Activated T-cell treated with anti-CD3 and anti-CD28 coated beads, Interleukin-2, amount 50 U/mL, for 72 hours (primary cell): ENCODE results near the gene TMEM106B. TPM values are rescaled to one million over a fixed set of nuclear protein-coding genes. Genes with fewer than 3 reads are reported as not detected.

Experiments
- ATAC-seq, 2 donors: fragments of 150-1000 bp; cut with Tn5 transposase; replicated peaks in 1 of 2; 2 replicates each; pipeline ENCODE4 v1.10.0; 2021; ENCODE audit warnings: moderate library complexity in 2 of 2, mild to moderate bottlenecking in 1 of 2
- DNase-seq, 2 donors: peaks; one replicate each; pipeline ENCODE4 v3.0.0; 2021 to 2022; ENCODE audit warnings: mixed read lengths in 1 of 2
- H3K27ac Mint-ChIP-seq: one replicate; pipeline ENCODE4 v1.8.0; 2022; ENCODE audit warnings: mild to moderate bottlenecking, moderate library complexity, mixed read lengths
- H3K27me3 Mint-ChIP-seq: one replicate; pipeline ENCODE4 v1.8.0; 2022; ENCODE audit warnings: low read depth, mixed read lengths
- H3K36me3 Mint-ChIP-seq, 2 donors: one replicate each; pipeline ENCODE4 v1.8.0; 2022; ENCODE audit warnings: mixed read lengths in 2 of 2, mild to moderate bottlenecking in 1 of 2; ENCODE audit not compliant: insufficient read depth in 2 of 2
- H3K4me1 Mint-ChIP-seq: one replicate; pipeline ENCODE4 v1.8.0; 2022; ENCODE audit warnings: low read depth, mixed read lengths
- H3K4me3 Mint-ChIP-seq, 2 donors: one replicate each; pipeline ENCODE4 v1.8.0; 2022; ENCODE audit warnings: mild to moderate bottlenecking in 2 of 2, mixed read lengths in 2 of 2, moderate library complexity in 2 of 2
- H3K9me3 Mint-ChIP-seq, 2 donors: one replicate each; pipeline ENCODE4 v1.8.0; 2022; ENCODE audit warnings: mixed read lengths in 2 of 2
- total RNA-seq, 2 donors: library from RNA; stranded (reverse); gene quantifications; one replicate each; pipeline ENCODE4 v1.2.3, GENCODE V29; 2022

The TMEM106B gene
- total RNA-seq, 2 donors from 2014 or later, result 30.5 to 31.6 TPM

DNA sequence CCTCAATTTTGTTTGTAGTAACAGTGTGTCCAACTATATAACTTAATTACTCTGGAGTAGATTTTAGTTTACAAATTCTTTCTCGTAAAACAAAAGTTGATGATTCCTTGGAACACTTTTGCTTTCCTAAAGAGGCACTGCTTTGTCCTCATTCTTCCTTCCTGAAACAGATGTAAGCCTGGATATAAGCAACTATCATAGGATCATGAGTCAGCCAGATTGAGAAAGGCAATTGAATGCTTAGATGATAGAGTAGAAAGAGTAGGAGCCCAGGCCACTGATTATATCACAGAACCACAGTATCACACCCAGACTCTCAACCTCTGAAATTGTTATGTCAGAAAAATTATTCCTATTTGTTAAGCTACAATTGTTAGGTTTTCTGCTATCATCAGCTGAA, 69.9 kb downstream of the TMEM106B start:
- Mint-ChIP-seq H3K36me3 (peaks cover 7 to 8% of the 10 kb centered on the region in 2 donors), H3K4me3 (no peak overlapping the region), H3K9me3 (peaks cover 5 to 6% of the 10 kb centered on the region in 2 donors), H3K4me1 (peaks cover 10% of the 10 kb centered on the region), H3K27ac (no peak overlapping the region), H3K27me3 (peaks cover 6% of the 10 kb centered on the region)
- ATAC-seq, result no peak
- DNase-seq, result no peak

DNA sequence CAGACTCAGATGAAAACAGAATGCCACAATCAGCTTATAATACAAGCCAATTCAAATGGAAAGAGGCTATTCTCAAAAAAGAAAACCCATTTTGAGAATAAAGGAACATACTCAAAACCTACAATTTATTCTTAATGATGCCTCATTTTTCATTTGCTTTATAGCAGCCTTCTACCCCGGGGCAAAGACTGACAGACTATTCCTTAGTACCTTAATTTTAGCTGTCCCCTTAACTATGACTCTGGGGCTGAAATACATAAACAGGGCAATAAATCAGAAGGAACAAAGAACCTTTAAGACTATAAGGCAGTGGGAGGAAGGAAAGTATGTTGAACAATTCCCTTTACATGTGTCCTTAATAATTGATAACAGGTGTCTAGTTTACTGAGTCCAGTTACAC, 76.8 kb downstream of the TMEM106B start:
- ATAC-seq (no peak), DNase-seq (no peak)
- peaks cover 0 to 9% of the 10 kb centered on the region in 2 donors for H3K36me3 Mint-ChIP-seq
- H3K27me3 Mint-ChIP-seq, result no peaks in the 10 kb centered on the region
- H3K9me3 Mint-ChIP-seq, result peaks cover 0 to 2% of the 10 kb centered on the region in 2 donors
- no peaks in the 10 kb centered on the region for H3K4me1 Mint-ChIP-seq
- no peak overlapping the region for H3K4me3 Mint-ChIP-seq
- H3K27ac Mint-ChIP-seq, result no peak overlapping the region

GRCh38 chr7:12289996-12290395, 78.9 kb downstream of the TMEM106B start:
- DNase-seq (no peak), ATAC-seq (no peak)
- Mint-ChIP-seq H3K4me3 (no peak overlapping the region), H3K27ac (no peak overlapping the region), H3K27me3 (no peaks in the 10 kb centered on the region), H3K36me3 (peaks cover 0 to 9% of the 10 kb centered on the region in 2 donors), H3K4me1 (no peaks in the 10 kb centered on the region), H3K9me3 (peaks cover 0 to 2% of the 10 kb centered on the region in 2 donors)

DNA sequence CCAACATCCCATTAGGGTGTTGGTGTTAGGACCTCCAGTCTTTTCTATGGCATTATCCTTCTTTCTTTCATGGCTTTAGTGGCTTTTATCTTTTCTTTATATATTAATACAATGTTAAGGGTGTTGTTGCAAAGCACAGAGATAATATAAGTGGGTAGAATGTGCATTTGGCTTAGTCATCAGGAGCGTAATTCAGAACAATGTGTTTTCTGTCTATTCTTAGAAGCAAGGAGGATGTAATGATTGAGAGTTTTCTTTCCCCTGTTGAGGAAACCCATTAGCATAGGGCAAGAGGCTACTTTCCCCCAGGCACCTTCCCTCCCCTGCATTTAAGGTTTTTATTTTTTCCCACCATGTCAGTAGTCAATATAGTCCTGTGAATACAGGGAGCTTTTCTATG, 79.7 kb downstream of the TMEM106B start:
- Mint-ChIP-seq H3K4me3 (no peak overlapping the region), H3K9me3 (peaks cover 0 to 2% of the 10 kb centered on the region in 2 donors), H3K4me1 (no peaks in the 10 kb centered on the region), H3K36me3 (peaks cover 0 to 9% of the 10 kb centered on the region in 2 donors), H3K27ac (no peak overlapping the region), H3K27me3 (no peaks in the 10 kb centered on the region)
- ATAC-seq, result no peak
- DNase-seq, result no peak

- Mint-ChIP-seq H3K4me3 (no peak overlapping the region), H3K9me3 (peaks cover 0 to 2% of the 10 kb centered on the region in 2 donors), H3K4me1 (no peaks in the 10 kb centered on the region), H3K27ac (no peak overlapping the region), H3K36me3 (peaks cover 0 to 9% of the 10 kb centered on the region in 2 donors), H3K27me3 (no peaks in the 10 kb centered on the region)
- DNase-seq (peak in 1 of 2 donors; percentile 6), ATAC-seq (peak in 1 of 2 donors; percentile 28)
Measured at GRCh38 chr7:12291870-12292269, 80.8 kb downstream of the TMEM106B start.

Other genes starting within 250 kb of the TMEM106B start
- gene VWDE, start 192.6 kb downstream of the TMEM106B start, total RNA-seq, result 1 to 10 TPM in 1 of 2 donors, under 1 TPM in 1; 0.43 to 2.7 TPM